WI38 (cell line): Measurements from ENCODE around the gene ACSL3.

ENCODE experiments used
- H3K4me3 ChIP-seq: 2 replicates; pipeline ENCODE4 v1.5.1; 2011; ENCODE audit warnings: low read depth, mild to moderate bottlenecking, control low read depth, low read length
- CTCF ChIP-seq: IDR thresholded peaks from 2 replicates; pipeline ENCODE4 v1.5.1; 2012; ENCODE audit warnings: low read depth, mild to moderate bottlenecking, control low read depth, low read length

Gene ACSL3

GRCh38 chr2:222854773-222855700 lies 5.8 kb upstream of the ACSL3 start:
- no peak for TF ChIP-seq CTCF

GRCh38 chr2:222859786-222860612 lies 837 bp upstream of the ACSL3 start:
- peak overlapping the region; percentile 74 for H3K4me3 ChIP-seq
- no peak for TF ChIP-seq CTCF

More at GRCh38 chr2:222854773-222855700, 5.8 kb upstream of the ACSL3 start:
- H3K4me3 ChIP-seq, result no peak overlapping the region

DNA sequence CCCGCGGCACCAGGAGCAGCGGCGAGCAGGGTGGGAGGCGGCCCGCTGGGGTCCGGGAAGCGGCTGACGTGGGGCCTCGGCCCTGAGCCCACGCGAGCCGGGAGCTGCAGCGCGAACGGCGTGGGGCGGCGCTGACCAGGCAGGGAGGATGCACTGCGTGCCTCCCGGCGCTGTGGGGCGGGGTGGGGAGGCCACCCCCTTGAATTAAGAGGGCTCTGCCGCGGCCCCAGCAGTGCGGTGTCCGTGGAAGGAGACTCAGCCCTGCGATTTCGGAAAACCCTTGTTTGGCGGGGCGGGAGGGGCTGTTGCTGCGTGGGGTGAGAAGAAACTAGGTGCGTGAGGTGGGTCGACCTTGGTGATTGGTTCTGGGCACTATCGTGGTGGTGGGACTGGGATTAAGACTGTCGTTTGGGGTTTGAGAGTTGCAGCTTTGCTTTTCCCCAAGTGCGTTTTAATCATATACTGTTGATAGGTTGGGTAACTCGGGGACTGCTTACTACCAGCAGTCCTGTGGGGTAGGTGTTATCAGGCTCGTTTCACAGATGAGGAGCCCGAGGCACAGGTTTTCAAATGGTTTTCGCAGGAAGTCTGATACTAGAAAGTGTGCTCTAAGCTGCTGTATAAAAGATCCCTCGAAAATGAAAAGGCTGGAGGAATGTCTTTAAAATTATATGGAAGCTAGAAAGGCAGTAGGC lies 722 bp downstream of the ACSL3 start:
- peak overlapping the region; percentile 74 for H3K4me3 ChIP-seq
- no peak for TF ChIP-seq CTCF

DNA sequence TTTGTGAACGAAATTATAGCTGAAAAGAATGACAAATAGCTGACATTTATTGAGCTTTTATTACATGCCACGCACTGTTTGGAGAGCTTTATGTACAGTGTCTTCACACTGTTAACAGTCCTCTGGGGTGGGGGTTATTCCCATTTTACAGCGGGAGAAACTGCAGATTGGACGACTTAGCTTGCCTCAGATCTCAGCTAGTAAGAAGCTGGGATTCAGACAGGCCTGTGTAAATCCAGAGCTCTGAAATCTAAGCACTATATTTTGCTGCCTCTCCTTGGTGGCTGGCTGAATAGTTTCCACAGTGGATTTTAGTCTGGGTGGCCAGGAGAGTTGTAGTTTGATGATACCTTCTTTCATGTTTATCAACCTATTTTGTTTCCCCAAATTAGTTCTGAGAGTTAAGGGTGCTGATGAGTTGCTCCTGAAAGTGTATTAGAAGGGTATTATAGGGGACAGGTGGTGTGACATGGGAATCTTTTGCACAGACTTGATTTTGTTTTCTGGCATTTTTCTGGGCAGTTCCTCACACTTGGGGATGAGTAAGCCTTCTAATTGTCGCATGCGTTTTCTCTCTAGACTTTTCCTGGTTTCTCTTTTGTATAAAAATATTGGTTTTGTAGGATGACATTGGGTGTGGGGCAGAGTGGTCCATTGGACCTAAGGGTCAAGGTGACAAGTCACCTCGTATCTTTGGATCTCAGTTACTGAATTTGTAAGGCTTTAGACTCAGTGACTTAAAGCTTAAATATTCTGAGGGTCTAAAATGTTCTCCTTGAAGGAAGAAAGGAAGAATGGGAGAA lies 1.5 kb downstream of the ACSL3 start:
- no peak for TF ChIP-seq CTCF
- peak overlapping the region; percentile 74 for H3K4me3 ChIP-seq

GRCh38 chr2:222862909-222863544 lies 2.2 kb downstream of the ACSL3 start:
- H3K4me3 ChIP-seq, result peak overlapping the region; percentile 74
- TF ChIP-seq CTCF, result no peak

GRCh38 chr2:222864296-222864695 lies 3.5 kb downstream of the ACSL3 start:
- no peak overlapping the region for H3K4me3 ChIP-seq
- no peak for TF ChIP-seq CTCF
